Fibroblast of mammary gland (primary cell): ENCODE measurements around the gene GCGR.

Source experiments
- DNase-seq: peaks from one replicate; pipeline ENCODE4 v3.0.0-alpha.2; 2010; ENCODE audit warnings: low read depth
- H3K4me3 ChIP-seq: 2 replicates; pipeline ENCODE4 v1.5.1; 2011; ENCODE audit warnings: low read depth, mild to moderate bottlenecking, low read length, moderate library complexity; ENCODE audit not compliant: control insufficient read depth
- CTCF ChIP-seq: conservative IDR thresholded peaks from 2 replicates; pipeline ENCODE4 v1.5.1; 2011; ENCODE audit warnings: low read depth, low read length, inconsistent platforms; ENCODE audit not compliant: control insufficient read depth, insufficient read depth

The GCGR gene

GRCh38 chr17:81803728-81804558 lies at the start of gene GCGR:
TSS of gene GCGR (plus strand) at chr17:81804150. CDS start at chr17:81809019, 4,869 bp downstream.
- DNase-seq, result no peak
- no peak for TF ChIP-seq CTCF
- H3K4me3 ChIP-seq, result no peak within 1 kb of the TSS

- TF ChIP-seq CTCF, result no peak
- H3K4me3 ChIP-seq, result no peak overlapping the region
- DNase-seq, result no peak
These were observed 11.0 kb upstream of the GCGR start for GRCh38 chr17:81792675-81793615.

- TF ChIP-seq CTCF, result no peak
- DNase-seq, result no peak
- H3K4me3 ChIP-seq, result no peak overlapping the region
These were observed 9.9 kb upstream of the GCGR start for GRCh38 chr17:81794074-81794476.

- DNase-seq, result no peak
- TF ChIP-seq CTCF, result no peak
These were observed 9.4 kb upstream of the GCGR start for GRCh38 chr17:81794509-81794908.

GRCh38 chr17:81801327-81801726 lies 2.6 kb upstream of the GCGR start:
- no peak for TF ChIP-seq CTCF
- H3K4me3 ChIP-seq, result no peak overlapping the region
- no peak for DNase-seq

More at GRCh38 chr17:81794509-81794908, 9.4 kb upstream of the GCGR start:
- H3K4me3 ChIP-seq, result no peak overlapping the region

GRCh38 chr17:81802048-81802758 lies 1.7 kb upstream of the GCGR start:
- TF ChIP-seq CTCF, result no peak
- no peak overlapping the region for H3K4me3 ChIP-seq
- no peak for DNase-seq
